HG03439 (cell line): ENCODE measurements around the gene SNRNP40.

Experiments
- ATAC-seq: cut with Tn5 transposase; IDR thresholded peaks from one replicate; pipeline ENCODE4 v1.9.1; 2021; ENCODE audit warnings: mild to moderate bottlenecking, moderate library complexity; ENCODE audit not compliant: unreplicated experiment

SNRNP40 gene

DNA sequence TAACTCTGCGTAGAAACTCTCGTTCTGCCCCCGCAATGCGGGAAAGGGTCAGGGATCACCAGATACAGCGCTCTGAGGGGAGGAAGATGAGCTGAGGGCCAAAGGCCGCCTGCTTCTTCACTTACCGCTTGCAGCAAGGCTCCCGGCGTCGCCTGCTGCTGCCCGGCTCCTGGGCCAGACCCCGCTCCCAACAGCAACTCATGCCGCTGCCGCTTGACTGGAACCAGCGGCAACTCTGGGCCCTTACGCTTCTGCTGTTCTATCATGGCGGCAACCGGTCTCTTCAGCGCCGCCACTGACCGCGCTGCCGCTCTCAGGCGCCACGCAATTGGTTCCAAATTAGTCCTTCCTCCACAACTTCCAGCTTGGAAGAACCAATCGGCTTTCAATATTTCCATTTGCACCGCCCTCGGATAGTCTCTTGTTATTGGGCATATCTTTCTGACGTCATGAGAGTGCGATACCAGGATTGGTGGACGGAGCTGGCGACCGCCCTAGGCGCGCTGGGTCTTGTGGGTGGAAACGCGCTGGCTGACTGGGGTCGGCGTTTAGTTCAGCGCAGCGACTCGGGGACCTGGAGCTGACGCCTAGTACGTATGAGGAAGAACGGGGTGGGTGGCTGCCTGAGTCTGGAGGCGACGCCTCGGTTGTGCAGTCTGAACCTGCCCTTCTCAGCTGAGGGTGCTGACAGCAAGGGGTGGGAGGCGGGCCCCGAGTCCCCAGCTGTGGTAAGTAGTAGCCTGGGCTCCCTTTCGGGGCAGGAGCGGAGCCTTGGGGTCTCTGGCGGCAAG is at the start of gene SNRNP40, which contains the start of gene ZCCHC17:
SNRNP40 (minus strand) TSS at position 303 of the 791 bp plus-strand sequence; CDS start at position 266, 37 bp downstream.
ZCCHC17 (plus strand) TSS at position 547 of the 791 bp plus-strand sequence. CDS start 13,067 bp downstream, outside the sequence.
- ATAC-seq: peak; percentile 94

DNA sequence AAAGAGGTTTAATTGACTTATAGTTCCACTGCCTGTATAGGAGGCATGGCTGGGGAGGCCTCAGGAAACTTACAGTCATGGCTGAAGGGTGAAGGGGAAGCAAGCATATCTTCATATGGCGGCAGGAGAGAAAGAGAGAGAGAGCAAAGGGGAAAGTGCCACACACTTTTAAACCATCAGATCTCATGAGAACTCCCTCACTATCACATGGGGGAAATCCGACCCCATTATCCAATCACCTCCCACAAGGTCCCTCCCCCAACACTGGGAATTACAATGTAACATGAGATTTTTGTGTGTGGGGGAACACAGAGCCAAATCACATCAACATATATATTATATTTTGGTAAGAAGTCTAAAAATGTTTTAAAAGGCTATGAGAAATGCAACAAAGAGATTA is 49.0 kb upstream of the SNRNP40 start:
- ATAC-seq: no peak

DNA sequence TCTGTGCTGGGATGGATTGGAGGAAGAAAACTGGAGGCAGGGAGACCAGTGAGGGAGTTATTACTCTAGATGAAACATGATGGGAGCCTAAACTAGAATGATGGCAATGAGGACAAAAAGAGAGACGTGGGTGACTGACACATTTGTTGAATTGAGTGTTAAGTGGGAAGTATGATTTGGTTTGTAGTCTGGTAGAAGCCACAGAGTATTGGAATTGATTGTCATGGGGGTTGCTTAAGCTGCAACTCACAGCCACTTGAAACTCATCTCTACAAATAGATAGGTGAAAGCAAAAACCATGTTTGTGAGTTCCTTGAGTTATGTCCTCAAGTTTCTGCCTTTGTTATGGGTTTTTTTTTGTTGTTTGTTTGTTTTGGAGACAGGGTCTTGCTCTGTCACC is 47.9 kb upstream of the SNRNP40 start:
- ATAC-seq: no peak

DNA sequence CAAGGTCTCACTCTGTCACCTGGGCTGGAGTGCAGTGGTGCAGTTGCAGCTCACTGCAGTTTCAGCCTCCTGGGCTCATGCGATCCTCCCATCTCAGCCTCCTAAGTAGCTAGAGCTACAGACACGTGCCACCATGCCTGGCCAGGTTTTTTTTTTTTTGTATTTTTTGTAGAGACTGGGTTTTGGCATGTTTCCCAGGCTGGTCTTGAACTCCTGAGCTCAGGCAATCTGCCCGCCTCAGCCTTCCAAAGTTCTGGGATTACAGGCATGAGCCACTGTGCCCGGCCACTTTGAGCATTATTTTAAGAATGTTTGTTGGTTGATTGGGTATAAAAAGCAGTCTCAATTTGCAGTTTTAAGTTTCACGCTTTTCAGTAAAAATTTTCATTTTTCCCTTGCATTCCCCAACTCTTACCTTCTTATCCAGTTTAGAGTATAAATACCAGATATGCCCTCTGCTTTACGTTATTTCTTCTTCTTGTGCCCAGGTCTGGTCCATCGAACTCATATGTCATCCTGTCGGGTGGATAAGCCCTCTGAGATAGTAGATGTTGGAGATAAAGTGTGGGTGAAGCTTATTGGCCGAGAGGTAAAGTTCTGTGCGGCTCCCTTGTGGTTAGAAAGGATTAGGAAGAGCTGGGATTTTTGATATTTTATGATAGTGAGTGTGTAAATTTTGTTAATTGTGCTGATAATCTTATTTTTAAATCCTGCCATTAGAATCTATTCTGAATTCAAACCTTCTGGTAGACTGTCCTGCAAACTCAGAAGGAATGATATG is 40.3 kb upstream of the SNRNP40 start:
- ATAC-seq: no peak

DNA sequence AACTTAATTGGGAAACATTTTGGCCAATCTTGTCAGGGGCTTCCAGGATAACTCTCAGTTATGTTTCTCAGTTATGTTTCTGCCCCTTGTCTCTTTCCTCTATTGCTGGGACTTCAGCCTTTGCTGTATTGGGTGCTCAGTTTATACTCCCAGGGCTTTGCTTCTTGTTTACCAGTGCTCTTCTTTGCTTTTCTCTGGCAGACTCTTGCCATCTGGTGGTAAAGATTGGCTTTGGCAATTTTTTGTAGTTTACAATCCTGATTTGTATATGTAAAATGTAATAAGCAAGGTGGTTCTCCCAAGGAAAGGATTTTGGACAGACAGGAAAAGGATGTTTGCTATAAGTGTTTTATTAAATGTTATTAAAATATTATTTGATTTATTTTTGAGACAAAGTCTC is 38.4 kb upstream of the SNRNP40 start:
- ATAC-seq: no peak

DNA sequence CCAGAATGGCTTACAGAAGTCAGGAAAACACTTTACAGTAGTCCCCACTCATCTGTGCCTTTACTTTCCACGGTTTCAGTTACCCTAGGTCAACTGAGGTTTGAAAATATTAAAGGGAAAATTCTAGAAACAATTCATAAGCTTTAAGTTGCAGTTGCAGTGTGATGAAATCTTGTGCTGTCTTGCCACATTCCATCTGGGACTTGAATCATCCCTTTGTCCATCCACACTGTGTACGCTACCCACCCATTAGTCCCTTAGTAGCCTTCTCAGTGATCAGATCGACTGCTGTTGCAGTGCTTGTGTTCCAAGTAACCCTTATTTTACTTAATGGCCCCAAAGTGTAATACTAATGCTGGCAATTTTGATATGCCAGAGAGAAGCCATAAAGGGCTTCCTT is 30.8 kb upstream of the SNRNP40 start:
- ATAC-seq: no peak

DNA sequence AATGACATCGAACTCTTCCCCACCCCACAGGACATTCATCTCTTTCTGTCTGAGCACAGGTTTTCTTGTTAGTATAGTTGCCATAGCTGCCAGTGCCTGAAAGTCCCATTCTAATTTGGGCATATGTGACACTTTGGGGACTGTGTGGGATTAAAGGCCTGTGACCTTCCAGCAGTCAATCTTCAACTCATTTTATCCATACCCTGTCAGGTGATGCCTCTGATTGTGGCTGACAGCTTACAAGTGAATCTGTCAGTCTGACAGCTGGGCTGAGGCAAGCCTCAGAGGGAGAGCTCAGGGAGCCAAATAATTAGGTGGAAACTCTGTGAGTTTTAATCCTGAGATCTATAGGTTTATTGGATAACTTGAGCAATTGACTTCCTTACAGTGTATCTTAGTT is 29.9 kb upstream of the SNRNP40 start:
- no peak for ATAC-seq

DNA sequence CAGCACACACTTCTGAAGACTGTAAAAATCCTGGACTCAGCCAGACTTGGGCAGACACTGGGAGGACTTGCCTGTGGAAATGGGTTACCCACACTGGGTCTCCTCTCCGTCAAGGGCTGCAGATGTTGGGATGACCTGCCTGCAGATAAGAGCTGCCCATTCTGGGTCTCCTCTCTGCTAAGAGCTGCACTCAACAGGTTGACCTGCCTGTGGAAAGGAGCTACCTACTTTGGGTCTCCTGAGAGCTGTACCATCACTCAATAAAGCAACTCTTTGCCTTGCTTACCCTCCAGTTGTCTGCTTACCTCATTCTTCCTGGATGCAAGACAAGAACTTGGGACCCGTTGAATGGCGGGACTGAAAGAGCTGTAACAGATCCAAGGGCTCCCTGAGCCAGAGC is 28.4 kb upstream of the SNRNP40 start:
- ATAC-seq: no peak

DNA sequence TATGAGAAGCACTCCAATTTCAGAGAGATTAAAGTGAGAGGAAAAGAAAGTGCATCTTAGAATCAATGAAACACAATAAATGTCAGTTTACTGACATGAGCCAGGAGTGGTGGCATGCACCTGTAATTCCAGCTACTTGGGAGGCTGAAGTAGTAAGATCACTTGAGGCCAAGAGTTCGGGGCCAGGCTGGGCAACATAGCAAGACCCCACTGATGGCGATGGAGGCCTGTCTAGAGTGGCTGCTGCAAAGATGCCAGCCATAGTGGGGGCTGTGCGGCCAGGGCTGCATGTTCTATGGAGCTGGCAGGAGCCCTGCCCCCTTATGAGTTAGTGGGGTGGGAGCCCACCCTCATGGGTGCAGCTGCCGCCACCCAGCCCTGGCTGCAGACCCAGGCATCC is 27.5 kb upstream of the SNRNP40 start:
- no peak for ATAC-seq

DNA sequence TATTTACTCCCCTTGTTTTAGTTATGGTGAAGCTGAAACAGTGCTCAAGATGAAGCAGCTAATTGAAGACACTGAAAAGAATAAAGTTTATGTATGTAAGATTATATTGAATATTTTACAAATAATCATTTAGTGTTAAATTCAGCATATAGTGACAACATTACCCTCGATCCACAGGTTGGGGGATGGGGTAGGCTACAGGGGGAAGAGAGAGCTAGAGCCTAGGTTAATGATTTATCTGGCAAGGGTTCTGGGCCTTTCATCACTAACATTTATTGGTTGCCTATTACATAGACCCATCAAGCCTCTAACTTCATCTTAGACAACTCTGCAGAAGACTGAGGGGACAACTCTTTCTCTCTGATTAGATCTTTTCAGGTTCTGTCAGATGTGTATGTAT is 21.6 kb upstream of the SNRNP40 start:
- ATAC-seq: no peak

DNA sequence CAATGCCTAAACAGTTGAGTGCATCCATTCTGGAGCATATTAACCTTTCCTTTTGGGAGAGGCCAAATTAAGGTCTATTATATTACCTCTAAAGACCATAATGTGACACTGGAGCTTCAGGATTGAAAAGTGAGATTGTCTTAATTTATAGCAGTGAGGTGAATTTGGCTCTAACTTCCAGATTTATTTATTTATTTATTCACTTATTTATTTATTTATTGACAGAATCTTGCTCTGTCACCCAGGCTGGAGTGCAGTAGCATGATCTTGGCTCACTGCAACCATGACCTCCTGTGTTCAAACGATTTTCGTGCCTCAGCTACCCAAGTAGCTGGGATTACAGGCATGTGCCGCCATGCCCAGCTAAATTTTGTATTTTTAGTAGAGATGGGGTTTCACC is 19.3 kb upstream of the SNRNP40 start:
- no peak for ATAC-seq

DNA sequence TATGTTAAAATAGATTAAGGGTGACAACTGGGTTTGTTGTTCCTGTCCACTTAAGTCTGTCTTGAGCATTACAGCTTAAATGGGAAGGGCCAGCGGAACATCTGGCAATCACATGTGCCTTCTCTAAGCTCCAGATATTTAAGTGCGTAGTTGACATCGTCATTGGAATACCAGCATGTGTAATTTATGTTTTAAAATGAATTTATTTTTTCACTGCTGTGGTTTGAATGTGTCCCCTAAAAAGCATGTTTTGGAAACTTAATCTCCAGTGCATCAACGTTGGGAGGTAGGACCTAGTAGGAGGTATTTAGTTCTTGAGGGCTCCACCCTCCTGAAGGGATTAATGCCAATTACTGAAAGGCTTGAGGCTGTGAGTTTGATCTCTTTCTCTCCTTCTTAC is 13.6 kb upstream of the SNRNP40 start:
- no peak for ATAC-seq

DNA sequence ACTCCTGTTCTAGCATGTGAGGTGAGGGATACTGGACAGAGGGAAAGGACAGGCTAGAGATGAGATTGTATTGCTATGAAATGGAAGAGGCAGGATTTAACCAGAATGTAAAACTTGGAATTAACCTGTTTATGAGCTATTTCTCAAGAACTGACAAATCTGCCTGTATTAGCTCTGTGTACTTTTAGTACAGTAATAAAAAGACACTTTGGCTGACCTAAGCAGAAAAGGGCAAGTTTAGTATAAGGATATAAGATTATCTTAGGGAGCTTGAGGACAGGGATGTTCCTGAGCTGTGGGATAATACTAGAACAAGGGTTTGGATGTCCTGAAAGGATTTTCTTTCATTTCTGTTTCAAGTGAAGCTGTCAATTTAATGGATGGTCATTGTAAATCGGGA is 11.4 kb upstream of the SNRNP40 start:
- ATAC-seq: no peak

DNA sequence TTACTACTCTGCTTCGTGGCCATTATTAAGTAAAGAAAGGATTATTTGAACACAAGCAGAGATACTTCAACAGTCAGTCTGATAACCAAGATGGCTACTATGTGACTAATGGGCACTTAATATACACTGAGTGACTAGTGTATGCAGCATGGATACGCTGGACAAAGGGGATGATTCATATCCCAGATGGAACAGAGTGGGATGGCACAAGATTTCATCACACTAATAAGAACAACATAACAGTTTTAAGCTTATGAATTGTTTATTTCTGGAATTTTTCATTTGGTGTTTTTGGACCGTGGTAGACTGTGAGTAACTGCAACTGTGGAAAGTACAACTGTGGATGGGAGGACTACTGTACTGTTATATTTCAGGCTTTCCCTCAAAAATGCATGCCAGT is 9.7 kb upstream of the SNRNP40 start:
- no peak for ATAC-seq

DNA sequence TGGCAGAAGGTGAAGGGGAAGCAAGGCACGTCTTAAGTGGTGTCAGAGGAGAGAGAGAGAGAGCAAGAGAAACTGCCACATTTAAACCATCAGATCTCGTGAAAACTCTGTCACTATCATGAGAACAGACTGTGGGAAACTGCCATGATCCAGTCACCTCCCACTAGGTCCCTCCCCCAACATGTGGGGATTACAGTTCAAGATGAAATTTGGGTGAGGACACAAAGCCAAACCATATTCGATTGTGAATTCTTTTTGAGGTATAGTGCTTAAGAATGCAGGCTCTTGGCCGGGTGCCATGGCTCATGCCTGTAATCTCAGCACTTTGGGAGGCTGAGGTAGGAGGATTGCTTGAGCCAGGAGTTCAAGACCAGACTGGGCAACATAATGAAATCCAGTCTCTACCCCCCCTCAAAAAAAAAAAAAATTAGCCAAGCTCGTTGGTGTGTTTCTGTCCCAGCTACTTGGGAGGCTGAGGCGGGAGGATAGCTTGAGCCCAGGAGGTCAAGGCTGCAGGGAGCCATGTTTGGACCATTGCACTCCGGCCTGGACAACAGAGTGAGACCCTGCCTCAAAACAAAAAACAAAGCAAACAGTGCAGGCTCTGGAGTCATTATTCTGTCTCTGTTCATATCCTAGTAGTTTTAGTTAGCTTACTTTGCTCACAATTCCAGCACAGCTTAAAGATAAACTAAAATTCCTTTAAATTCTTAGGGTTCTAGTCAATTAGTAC is 6.3 kb upstream of the SNRNP40 start:
- ATAC-seq: no peak

DNA sequence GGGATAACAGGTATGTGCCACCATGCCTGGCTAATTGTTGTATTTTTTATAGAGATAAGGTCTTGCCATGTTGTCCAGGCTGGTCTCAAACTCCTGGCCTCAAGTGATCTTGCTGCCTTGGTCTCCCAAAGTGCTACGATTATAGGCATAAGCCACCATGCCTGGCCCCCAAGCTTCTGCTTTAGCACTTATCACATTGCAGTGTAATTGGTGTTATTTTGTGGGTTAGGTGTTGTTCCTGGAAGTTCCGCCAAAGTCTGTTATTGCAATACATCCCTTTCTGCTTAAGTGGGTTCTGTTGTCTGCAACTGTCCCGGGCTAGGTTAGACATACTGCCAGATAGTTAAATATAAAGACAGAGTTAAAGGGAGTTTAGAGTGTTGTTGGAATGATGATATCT is 3.6 kb upstream of the SNRNP40 start:
- ATAC-seq: no peak

DNA sequence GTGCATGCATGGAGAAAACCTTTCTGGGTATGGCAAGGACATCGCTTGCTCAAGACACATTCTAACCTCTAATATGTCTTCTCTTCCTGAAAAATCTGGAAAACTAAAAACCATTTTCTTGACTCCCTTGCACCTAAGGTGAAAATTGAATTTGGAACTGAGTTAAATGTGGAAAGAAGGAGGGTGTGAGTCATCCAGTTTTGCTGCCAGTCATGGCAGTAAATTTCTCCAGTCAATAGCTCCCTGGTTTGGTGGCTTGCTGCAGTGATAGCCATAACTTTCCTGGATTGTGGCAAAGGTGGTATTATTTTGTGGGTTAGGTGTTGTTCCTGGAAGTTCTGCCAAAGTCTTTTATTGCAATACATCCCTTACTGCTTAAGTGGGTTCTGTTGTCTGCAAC is 2.8 kb upstream of the SNRNP40 start:
- ATAC-seq: no peak

DNA sequence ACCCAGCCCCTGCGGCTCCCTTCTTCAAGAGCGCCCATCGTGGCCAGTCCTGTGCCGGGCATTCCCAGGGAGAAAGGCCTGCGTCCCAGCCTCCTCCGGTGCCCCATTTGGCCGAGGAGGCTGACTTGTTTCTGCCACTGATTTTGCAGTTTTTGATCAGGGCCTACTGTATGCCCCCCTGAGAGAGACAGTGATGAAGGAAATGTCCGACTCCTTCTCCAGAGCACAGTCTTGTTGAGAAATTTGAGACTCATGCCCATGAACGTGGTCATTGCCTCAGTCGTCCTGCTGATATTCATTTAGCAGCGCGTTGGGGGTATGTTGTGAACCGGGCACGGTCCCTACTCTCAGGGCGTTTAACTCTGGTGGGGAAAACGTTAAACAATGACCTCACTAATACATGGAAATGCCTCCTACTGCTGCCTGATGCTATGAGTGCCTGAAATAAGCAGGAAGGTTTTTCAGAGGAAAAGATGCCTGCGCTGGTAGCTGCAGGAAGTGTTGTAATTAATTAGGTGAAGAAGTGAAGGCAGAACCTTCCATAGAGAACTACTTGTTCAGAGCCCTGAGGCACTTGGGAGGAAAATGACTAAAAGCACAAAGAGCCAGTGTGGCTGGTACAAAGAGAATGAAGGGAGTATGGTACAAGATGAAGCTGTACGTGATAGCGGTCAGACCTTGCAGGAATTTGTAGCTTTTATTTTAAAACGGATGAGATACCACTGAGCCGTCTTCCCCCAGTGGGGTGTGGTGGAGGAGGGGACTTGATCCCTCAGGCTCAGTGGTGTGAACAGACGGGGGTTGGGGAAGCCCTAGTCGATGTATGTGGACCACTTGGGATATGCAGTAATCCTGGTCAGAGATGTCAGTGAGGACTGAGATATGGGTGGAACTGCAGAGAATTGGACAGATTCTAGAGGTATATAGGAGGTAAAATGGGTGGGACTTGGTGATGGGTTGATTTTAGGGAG is 974 bp upstream of the SNRNP40 start:
- no peak for ATAC-seq

DNA sequence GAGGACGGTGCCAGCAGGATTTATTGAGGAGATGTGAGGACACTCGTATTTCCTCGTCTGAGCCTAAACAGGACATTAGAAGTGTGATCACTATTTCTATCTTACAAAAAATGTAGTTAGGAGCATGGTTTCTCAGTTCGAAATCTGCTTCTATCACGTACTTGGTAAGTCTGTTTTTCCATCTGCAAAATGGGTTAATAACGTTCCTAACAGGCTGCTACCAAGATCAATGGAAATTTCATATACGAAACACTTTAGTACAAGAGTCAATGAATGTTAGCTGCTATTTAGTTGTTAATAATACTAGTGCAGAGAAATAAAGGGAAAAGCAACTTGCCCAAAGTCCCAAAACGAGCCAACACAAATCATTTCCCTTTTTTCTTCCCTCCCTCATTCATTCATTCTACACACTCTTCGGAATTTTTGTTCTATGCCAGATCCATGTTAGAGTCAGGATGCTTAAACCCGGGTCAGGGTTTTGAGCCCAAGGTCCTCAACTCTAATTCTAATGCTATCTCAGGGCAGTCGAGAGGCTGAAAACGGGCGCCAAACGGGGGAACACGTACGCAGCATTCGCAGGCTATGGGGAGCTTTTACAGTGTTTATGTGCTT is 608 bp downstream of the SNRNP40 start:
- peak; percentile 1 for ATAC-seq

DNA sequence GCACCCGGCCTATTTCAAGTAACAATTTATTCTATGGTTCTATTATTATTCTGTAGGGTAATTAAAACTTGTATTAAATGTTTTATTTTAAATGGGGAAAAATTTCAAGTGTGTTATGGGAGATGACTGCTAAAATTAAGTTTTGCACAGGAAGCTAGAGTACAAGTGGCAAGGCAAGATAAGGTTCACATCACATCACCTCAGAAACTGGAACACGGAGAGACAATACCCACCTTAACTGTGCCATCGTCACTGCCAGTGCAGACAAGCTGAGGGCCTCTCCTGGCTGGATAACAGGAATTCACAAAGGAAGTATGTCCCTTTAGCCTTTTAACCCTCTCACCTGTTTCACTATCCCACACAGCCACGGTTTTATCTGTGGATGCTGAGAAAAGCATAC is 7.6 kb downstream of the SNRNP40 start:
- ATAC-seq: no peak
